ENCODE measurements around the gene MPZL3. TPM values are rescaled to one million over a fixed set of nuclear protein-coding genes. Genes with fewer than 3 reads are reported as not detected.

Gene MPZL3
- polyA plus RNA-seq, 1 donor (not counting 4 experiments of a cell fraction or from before 2014, with no cell fraction given): 7.9 TPM

GRCh38 chr11:118263695-118264568 is 11.8 kb upstream of the MPZL3 start, which contains the start of gene MPZL2:
Gene MPZL2, minus strand, starts transcription at chr11:118264297. Its CDS starts 144 bp downstream, at chr11:118264153.
- H3K79me2 ChIP-seq (ENCODE audit: control insufficient read depth, insufficient read depth, low read length): peaks cover 33% of the 10 kb centered on the region
- H3K4me2 ChIP-seq (ENCODE audit: control insufficient read depth, extremely low read depth, insufficient read depth, low read depth, low read length): peak within 1 kb of the TSS; percentile 97
- peak within 1 kb of the TSS; percentile 96 for H3K27ac ChIP-seq (ENCODE audit: control insufficient read depth, insufficient read depth, low read length)
- peaks cover 65% of the 10 kb centered on the region for H3K4me1 ChIP-seq (ENCODE audit: control insufficient read depth, extremely low read depth, insufficient read depth, low read length)
- H2AFZ ChIP-seq (ENCODE audit: control insufficient read depth, low read length): peak within 1 kb of the TSS; percentile 51
- TF ChIP-seq CTCF (optimal IDR thresholded peaks at IDR 0.05 in 1 of 3, IDR thresholded peaks at IDR 0.05 in 1 of 3, conservative IDR thresholded peaks at IDR 0.05 in 1 of 3; ENCODE audit: extremely low read depth in 1 of 3, insufficient read depth in 2 of 3, low read length in 3 of 3): peak; percentile 18 to 42 (median 38)
- TF ChIP-seq EZH2 (IDR thresholded peaks at IDR 0.05; ENCODE audit: low read length): no peak
- no peaks in the 10 kb centered on the region for H3K27me3 ChIP-seq (ENCODE audit: control insufficient read depth, extremely low read depth, insufficient read depth, low read length)
- no peaks in the 10 kb centered on the region for H3K9me1 ChIP-seq (ENCODE audit: control insufficient read depth, extremely low read depth, insufficient read depth, low read length)
- FAIRE-seq: peak; percentile 89
- H3K9ac ChIP-seq (ENCODE audit: control insufficient read depth, extremely low read depth, insufficient read depth, low read length): peak within 1 kb of the TSS; percentile 93
- dilution Hi-C loops (cut with MboI; ENCODE audit: extremely low pct_ligation_motif_present, low sequenced_read_pairs): no loop called here
- H4K20me1 ChIP-seq (ENCODE audit: control insufficient read depth, extremely low read depth, insufficient read depth, low read length): no peaks in the 10 kb centered on the region
- peak within 1 kb of the TSS; percentile 53 to 97 (median 96) for H3K4me3 ChIP-seq (ENCODE audit: control insufficient read depth in 2 of 3, extremely low read depth in 1 of 3, insufficient read depth in 2 of 3, low read depth in 1 of 3, low read length in 3 of 3)
- H3K9me3 ChIP-seq (ENCODE audit: control insufficient read depth, low read depth, low read length): no peaks in the 10 kb centered on the region
- DNase-seq (ENCODE audit: low read depth, low spot score): peak; percentile 85
- peaks cover 24 to 39% of the 10 kb centered on the region in 2 experiments for H3K36me3 ChIP-seq (ENCODE audit: control insufficient read depth in 2 of 2, extremely low read depth in 1 of 2, insufficient read depth in 2 of 2, low read length in 2 of 2)

GRCh38 chr11:118263112-118263511 is 10.9 kb upstream of the MPZL3 start:
- Histone ChIP-seq H3K9ac (ENCODE audit: control insufficient read depth, extremely low read depth, insufficient read depth, low read length) (peak overlapping the region; percentile 93), H3K79me2 (ENCODE audit: control insufficient read depth, insufficient read depth, low read length) (peaks cover 33% of the 10 kb centered on the region), H3K27me3 (ENCODE audit: control insufficient read depth, extremely low read depth, insufficient read depth, low read length) (no peaks in the 10 kb centered on the region), H3K4me1 (ENCODE audit: control insufficient read depth, extremely low read depth, insufficient read depth, low read length) (peaks cover 62% of the 10 kb centered on the region), H3K4me2 (ENCODE audit: control insufficient read depth, extremely low read depth, insufficient read depth, low read depth, low read length) (peak overlapping the region; percentile 97), H3K9me3 (ENCODE audit: control insufficient read depth, low read depth, low read length) (no peaks in the 10 kb centered on the region), H4K20me1 (ENCODE audit: control insufficient read depth, extremely low read depth, insufficient read depth, low read length) (no peaks in the 10 kb centered on the region), H3K36me3 (ENCODE audit: control insufficient read depth in 2 of 2, extremely low read depth in 1 of 2, insufficient read depth in 2 of 2, low read length in 2 of 2) (peaks cover 27 to 44% of the 10 kb centered on the region in 2 experiments), H3K27ac (ENCODE audit: control insufficient read depth, insufficient read depth, low read length) (peak overlapping the region; percentile 96), H3K4me3 (ENCODE audit: control insufficient read depth in 2 of 3, extremely low read depth in 1 of 3, insufficient read depth in 2 of 3, low read depth in 1 of 3, low read length in 3 of 3) (peak overlapping the region; percentile 53 to 97 (median 96)), H3K9me1 (ENCODE audit: control insufficient read depth, extremely low read depth, insufficient read depth, low read length) (no peaks in the 10 kb centered on the region), H2AFZ (ENCODE audit: control insufficient read depth, low read length) (no peak overlapping the region)
- FAIRE-seq (no peak), DNase-seq (ENCODE audit: low read depth, low spot score) (no peak)
- no peak for TF ChIP-seq EZH2 (IDR thresholded peaks at IDR 0.05; ENCODE audit: low read length)
- TF ChIP-seq CTCF (optimal IDR thresholded peaks at IDR 0.05 in 1 of 3, IDR thresholded peaks at IDR 0.05 in 1 of 3, conservative IDR thresholded peaks at IDR 0.05 in 1 of 3; ENCODE audit: extremely low read depth in 1 of 3, insufficient read depth in 2 of 3, low read length in 3 of 3): no peak
- dilution Hi-C loops (cut with MboI; ENCODE audit: extremely low pct_ligation_motif_present, low sequenced_read_pairs): no loop called here

Data from keratinocyte (primary cell).